Immature natural killer cell (primary cell): Measurements from ENCODE around the gene CATSPER3. TPM values are rescaled to one million over a fixed set of nuclear protein-coding genes. Genes with fewer than 3 reads are reported as not detected.

Experiments
- DNase-seq, 3 donors: peaks; one replicate each; pipeline ENCODE4 v3.0.0; 2022; ENCODE audit warnings: mixed read lengths in 1 of 3
- H3K27ac Mint-ChIP-seq, 6 donors: one replicate each; pipeline ENCODE4 v1.8.0; 2020; ENCODE audit warnings: mixed read lengths in 6 of 6, mild to moderate bottlenecking in 5 of 6, inconsistent platforms in 4 of 6, moderate library complexity in 3 of 6
- H3K27me3 Mint-ChIP-seq, 3 donors: one replicate each; pipeline ENCODE4 v1.8.0; 2020 to 2021; ENCODE audit warnings: low read depth in 3 of 3, mild to moderate bottlenecking in 3 of 3, mixed read lengths in 3 of 3, moderate library complexity in 3 of 3, inconsistent platforms in 1 of 3
- H3K36me3 Mint-ChIP-seq, 3 donors: one replicate each; pipeline ENCODE4 v1.8.0; 2020; ENCODE audit warnings: mixed read lengths in 3 of 3, inconsistent platforms in 2 of 3, mild to moderate bottlenecking in 2 of 3
- H3K4me1 Mint-ChIP-seq, 2 donors: one replicate each; pipeline ENCODE4 v1.8.0; 2020; ENCODE audit warnings: inconsistent platforms in 2 of 2, mild to moderate bottlenecking in 2 of 2, mixed read lengths in 2 of 2, moderate library complexity in 1 of 2
- H3K4me3 Mint-ChIP-seq, 5 donors: one replicate each; pipeline ENCODE4 v1.8.0; 2020; ENCODE audit warnings: mild to moderate bottlenecking in 5 of 5, mixed read lengths in 5 of 5, inconsistent platforms in 3 of 5, moderate library complexity in 3 of 5
- H3K9me3 Mint-ChIP-seq, 6 donors: one replicate each; pipeline ENCODE4 v1.8.0; 2020; ENCODE audit warnings: mild to moderate bottlenecking in 6 of 6, mixed read lengths in 6 of 6, inconsistent platforms in 4 of 6, moderate library complexity in 3 of 6
- polyA plus RNA-seq, 3 donors: library from polyadenylated mRNA; unstranded; fragments of 300-500 nt; fragmentation: Illumina TruSeq; gene quantifications; one replicate each; pipeline ENCODE4 v1.2.3, GENCODE V29; 2021

Gene CATSPER3
- polyA plus RNA-seq, 3 donors from 2014 or later = 0.53 TPM; not detected in 2

GRCh38 chr5:135024956-135025729 is 57.4 kb downstream of the CATSPER3 start:
- H3K27me3 Mint-ChIP-seq = peaks cover 8 to 17% (median 14%) of the 10 kb centered on the region in 3 donors
- H3K27ac Mint-ChIP-seq = no peak overlapping the region
- H3K4me1 Mint-ChIP-seq = peaks cover 5 to 6% of the 10 kb centered on the region in 2 donors
- no peaks in the 10 kb centered on the region for H3K9me3 Mint-ChIP-seq
- peaks cover 0 to 6% (median 4%) of the 10 kb centered on the region in 3 donors for H3K36me3 Mint-ChIP-seq
- no peak overlapping the region for H3K4me3 Mint-ChIP-seq
- DNase-seq = no peak

DNA sequence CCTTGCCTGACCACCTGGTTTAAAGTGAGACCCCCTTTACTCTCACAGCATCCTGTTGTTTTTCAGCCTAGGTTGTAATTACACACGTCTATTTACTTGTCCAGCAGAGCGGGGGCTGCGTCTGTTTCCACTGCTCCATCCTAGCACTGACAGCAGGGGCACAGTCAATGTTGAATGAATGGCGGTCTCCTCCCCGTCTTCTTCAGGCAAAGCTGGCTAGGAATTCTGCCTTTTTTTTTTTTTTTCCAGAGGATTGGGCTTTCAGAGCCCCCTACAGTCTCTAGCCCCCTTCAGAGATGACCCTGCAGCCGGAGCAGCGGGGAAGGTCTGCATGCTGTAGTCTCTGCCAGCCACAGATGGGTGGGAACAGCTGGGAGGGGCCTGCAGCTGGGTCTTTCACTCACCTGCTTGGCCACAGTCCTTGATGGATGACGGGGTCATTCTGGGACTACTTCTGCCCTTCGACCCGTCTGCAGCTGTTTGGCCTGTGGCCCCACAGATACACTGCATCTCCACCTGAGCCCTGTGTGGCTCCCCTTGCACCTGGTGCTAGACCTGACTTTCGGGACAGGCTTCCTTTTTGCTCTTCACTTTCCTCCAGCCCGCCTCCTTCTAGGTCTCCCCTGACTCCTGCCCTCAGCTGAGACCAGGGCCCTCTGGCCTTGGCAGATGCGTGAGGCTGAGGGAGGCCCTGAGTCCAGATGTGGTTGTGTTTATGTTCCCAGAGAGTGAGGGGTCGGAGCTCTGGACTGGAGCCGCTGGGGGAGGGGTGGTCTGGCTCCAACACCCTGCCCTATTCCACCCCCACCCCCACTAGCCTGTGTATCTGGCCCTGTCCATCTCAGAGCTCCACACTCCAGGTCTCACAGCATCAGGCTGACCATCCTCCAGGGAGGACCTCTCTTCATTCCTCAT is 58.3 kb downstream of the CATSPER3 start:
- Mint-ChIP-seq H3K36me3 (peaks cover 0 to 6% (median 4%) of the 10 kb centered on the region in 3 donors), H3K9me3 (no peaks in the 10 kb centered on the region), H3K4me1 (peaks cover 5 to 8% of the 10 kb centered on the region in 2 donors), H3K4me3 (no peak overlapping the region), H3K27me3 (peaks cover 8 to 19% (median 14%) of the 10 kb centered on the region in 3 donors), H3K27ac (no peak overlapping the region)
- DNase-seq = no peak

DNA sequence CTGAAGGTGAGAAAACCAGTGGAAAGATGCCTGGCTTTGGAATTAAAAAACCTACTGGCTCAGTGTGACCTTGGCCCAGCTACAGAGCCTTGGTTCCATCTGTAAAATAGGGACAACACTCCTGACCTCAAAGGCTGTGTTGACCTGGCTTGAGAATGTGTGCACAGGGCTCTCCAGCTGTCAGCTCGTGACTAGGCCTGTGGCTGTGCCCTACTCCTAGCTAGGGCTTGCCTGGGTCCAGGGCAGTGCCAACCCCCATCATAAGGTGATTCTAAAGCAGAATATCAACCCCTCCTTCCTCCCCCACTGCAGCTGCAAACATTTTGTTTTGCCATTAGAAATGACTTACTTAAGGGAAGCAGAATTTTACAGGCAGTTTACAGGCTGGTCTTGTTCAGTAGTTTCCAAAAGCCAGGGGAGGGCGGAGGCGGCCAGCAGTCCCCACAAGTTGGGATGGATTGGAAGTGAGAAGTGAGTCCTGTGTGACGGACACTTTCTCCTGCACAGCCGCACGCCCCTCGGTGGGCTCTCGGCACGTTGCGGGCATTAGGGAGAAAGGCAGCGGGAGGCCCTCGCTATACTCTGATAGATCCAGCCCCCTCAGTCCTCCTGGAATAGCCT is 59.0 kb downstream of the CATSPER3 start:
- Mint-ChIP-seq H3K27ac (no peak overlapping the region), H3K4me3 (no peak overlapping the region), H3K4me1 (peaks cover 6 to 9% of the 10 kb centered on the region in 2 donors), H3K36me3 (peaks cover 0 to 6% (median 4%) of the 10 kb centered on the region in 3 donors), H3K9me3 (no peaks in the 10 kb centered on the region), H3K27me3 (peaks cover 8 to 22% (median 17%) of the 10 kb centered on the region in 3 donors)
- DNase-seq = no peak

GRCh38 chr5:135027266-135027696 is 59.6 kb downstream of the CATSPER3 start:
- no peaks in the 10 kb centered on the region for H3K9me3 Mint-ChIP-seq
- H3K4me1 Mint-ChIP-seq = peaks cover 11 to 13% of the 10 kb centered on the region in 2 donors
- H3K4me3 Mint-ChIP-seq = no peak overlapping the region
- DNase-seq = no peak
- H3K27me3 Mint-ChIP-seq = peaks cover 8 to 23% (median 18%) of the 10 kb centered on the region in 3 donors
- no peak overlapping the region for H3K27ac Mint-ChIP-seq
- H3K36me3 Mint-ChIP-seq = peaks cover 4 to 6% (median 4%) of the 10 kb centered on the region in 3 donors

- peaks cover 16 to 18% of the 10 kb centered on the region in 2 donors for H3K4me1 Mint-ChIP-seq
- DNase-seq = no peak
- H3K36me3 Mint-ChIP-seq = peaks cover 4 to 6% (median 4%) of the 10 kb centered on the region in 3 donors
- H3K9me3 Mint-ChIP-seq = no peaks in the 10 kb centered on the region
- no peak overlapping the region for H3K27ac Mint-ChIP-seq
- H3K27me3 Mint-ChIP-seq = peaks cover 8 to 26% (median 21%) of the 10 kb centered on the region in 3 donors
- peak overlapping the region in 1 of 5 donors; percentile 9 for H3K4me3 Mint-ChIP-seq
Observed at GRCh38 chr5:135027697-135028615, 60.2 kb downstream of the CATSPER3 start.

DNA sequence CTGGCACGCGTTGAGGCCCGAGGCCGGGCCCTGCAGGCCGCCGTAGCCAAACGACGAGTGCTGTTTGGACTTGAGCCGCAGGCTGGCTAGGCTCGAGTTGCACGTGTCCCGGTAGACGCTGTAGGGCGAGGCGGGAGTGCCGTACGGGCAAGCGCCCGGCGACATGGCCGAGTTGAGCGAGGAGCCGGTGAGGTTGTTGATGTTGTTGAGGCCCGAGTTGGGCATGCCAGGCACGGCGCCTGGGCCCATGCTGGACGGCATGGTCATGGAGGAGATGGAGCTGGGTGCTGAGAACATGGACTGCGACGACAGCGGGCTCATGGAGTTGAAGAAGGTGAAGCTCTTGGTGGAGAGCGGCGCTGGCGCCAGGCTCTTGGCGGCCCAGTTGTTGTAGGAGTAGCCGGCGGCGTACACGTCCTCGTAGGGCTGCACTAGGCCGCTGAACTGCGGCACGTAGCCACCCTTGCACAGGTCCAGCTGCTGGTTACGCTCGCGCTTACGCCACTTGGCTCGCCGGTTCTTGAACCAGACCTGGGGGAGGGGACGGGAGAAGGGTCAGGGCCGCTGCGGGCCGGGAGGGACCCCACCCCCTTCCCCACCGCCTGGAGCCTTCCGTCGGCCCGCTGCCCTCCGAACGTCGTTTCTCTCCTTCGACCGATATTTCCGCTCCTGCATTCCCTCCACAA is 61.2 kb downstream of the CATSPER3 start:
- peak overlapping the region in 1 of 6 donors; percentile 0 for H3K27ac Mint-ChIP-seq
- H3K27me3 Mint-ChIP-seq = peaks cover 8 to 28% (median 21%) of the 10 kb centered on the region in 3 donors
- H3K4me3 Mint-ChIP-seq = peak overlapping the region in 1 of 5 donors; percentile 27
- peaks cover 4 to 6% (median 4%) of the 10 kb centered on the region in 3 donors for H3K36me3 Mint-ChIP-seq
- no peak for DNase-seq
- H3K4me1 Mint-ChIP-seq = peaks cover 18 to 23% of the 10 kb centered on the region in 2 donors
- H3K9me3 Mint-ChIP-seq = no peaks in the 10 kb centered on the region

DNA sequence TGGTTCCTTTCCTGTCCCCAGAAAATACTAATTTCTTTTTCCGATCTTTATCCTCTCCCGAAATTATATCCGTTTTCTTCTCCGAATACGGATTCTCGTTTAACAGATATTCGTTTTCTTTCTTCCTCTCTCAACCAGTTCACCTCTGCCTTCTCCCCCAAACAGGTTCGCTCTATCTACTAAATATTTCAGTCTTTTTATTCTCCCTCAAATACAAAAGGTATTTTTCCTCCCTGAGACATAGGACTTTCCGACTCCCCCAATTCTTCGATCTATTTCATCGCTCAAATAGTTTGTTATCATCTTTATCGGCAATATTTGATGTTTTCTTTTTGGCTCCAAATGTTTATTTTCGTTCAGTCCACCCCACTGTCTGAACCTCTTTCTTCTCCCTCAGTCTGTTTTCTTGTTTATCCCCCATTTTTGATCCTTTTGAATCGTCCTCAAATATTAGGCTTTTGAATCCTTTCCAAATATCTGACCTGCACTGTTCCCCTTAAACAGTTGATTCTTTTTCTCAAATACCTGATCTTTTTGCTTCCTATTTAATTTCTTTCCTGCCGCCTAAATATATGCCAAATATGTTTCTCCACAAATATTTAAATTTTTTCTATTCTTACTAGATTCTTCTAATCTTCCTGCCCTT is 61.9 kb downstream of the CATSPER3 start:
- DNase-seq = no peak
- H3K27ac Mint-ChIP-seq = peak overlapping the region in 1 of 6 donors; percentile 0
- H3K9me3 Mint-ChIP-seq = no peaks in the 10 kb centered on the region
- H3K4me3 Mint-ChIP-seq = peak overlapping the region in 1 of 5 donors; percentile 27
- H3K27me3 Mint-ChIP-seq = peaks cover 8 to 28% (median 21%) of the 10 kb centered on the region in 3 donors
- H3K36me3 Mint-ChIP-seq = peaks cover 4 to 6% (median 4%) of the 10 kb centered on the region in 3 donors
- peaks cover 18 to 23% of the 10 kb centered on the region in 2 donors for H3K4me1 Mint-ChIP-seq

- H3K4me3 Mint-ChIP-seq = peak overlapping the region in 1 of 5 donors; percentile 49
- peaks cover 4 to 6% (median 4%) of the 10 kb centered on the region in 3 donors for H3K36me3 Mint-ChIP-seq
- peaks cover 10 to 30% (median 26%) of the 10 kb centered on the region in 3 donors for H3K27me3 Mint-ChIP-seq
- no peak for DNase-seq
- no peak overlapping the region for H3K27ac Mint-ChIP-seq
- H3K4me1 Mint-ChIP-seq = peaks cover 23 to 24% of the 10 kb centered on the region in 2 donors
- no peaks in the 10 kb centered on the region for H3K9me3 Mint-ChIP-seq
Observed at GRCh38 chr5:135030123-135030955, 62.6 kb downstream of the CATSPER3 start.

GRCh38 chr5:135030956-135031812 is 63.5 kb downstream of the CATSPER3 start:
- Mint-ChIP-seq H3K27me3 (peaks cover 14 to 32% (median 26%) of the 10 kb centered on the region in 3 donors), H3K4me1 (peaks cover 23 to 24% of the 10 kb centered on the region in 2 donors), H3K36me3 (peaks cover 4 to 6% (median 4%) of the 10 kb centered on the region in 3 donors), H3K9me3 (no peaks in the 10 kb centered on the region), H3K27ac (no peak overlapping the region), H3K4me3 (no peak overlapping the region)
- no peak for DNase-seq
